Kasumi-1 (cell line): ENCODE results near the gene CWC27.
"Not testable (repeated sequence)": the region's sequence is repeated elsewhere in the genome, so short reads cannot be mapped to it uniquely, and the experiment has no call there.

Experiments used
- DNase-seq, 2 experiments: peaks; one replicate each; lab custom pipeline; 2025; lab: John Stamatoyannopoulos, UW

Gene CWC27

GRCh38 chr5:64839936-64840335 lies 71.2 kb downstream of the CWC27 start:
- no peak for DNase-seq

- DNase-seq = no peak
Measured at GRCh38 chr5:64840958-64841357, 72.2 kb downstream of the CWC27 start.

GRCh38 chr5:64853777-64854176 lies 85.0 kb downstream of the CWC27 start:
- DNase-seq = no peak

GRCh38 chr5:64854855-64855254 lies 86.1 kb downstream of the CWC27 start:
- no peak for DNase-seq

GRCh38 chr5:64859881-64860280 lies 91.2 kb downstream of the CWC27 start:
- DNase-seq = no peak

- DNase-seq = no peak
Measured at GRCh38 chr5:64861281-64861680, 92.6 kb downstream of the CWC27 start.

- no peak for DNase-seq
Measured at GRCh38 chr5:64864171-64864570, 95.4 kb downstream of the CWC27 start.

- no peak for DNase-seq
Measured at GRCh38 chr5:64865662-64866061, 96.9 kb downstream of the CWC27 start.

GRCh38 chr5:64869419-64869818 lies 100.7 kb downstream of the CWC27 start:
- no peak for DNase-seq

- no peak for DNase-seq
Measured at GRCh38 chr5:64872044-64872443, 103.3 kb downstream of the CWC27 start.

GRCh38 chr5:64873441-64873840 lies 104.7 kb downstream of the CWC27 start:
- no peak for DNase-seq

GRCh38 chr5:64874753-64875152 lies 106.0 kb downstream of the CWC27 start:
- DNase-seq = no peak

- no peak for DNase-seq
Measured at GRCh38 chr5:64876203-64876602, 107.5 kb downstream of the CWC27 start.

GRCh38 chr5:64880821-64881220 lies 112.1 kb downstream of the CWC27 start:
- no peak for DNase-seq

- DNase-seq = no peak
Measured at GRCh38 chr5:64883912-64884311, 115.2 kb downstream of the CWC27 start.

- no peak for DNase-seq
Measured at GRCh38 chr5:64884541-64884940, 115.8 kb downstream of the CWC27 start.

GRCh38 chr5:64887910-64888309 lies 119.2 kb downstream of the CWC27 start:
- no peak for DNase-seq

GRCh38 chr5:64895748-64896147 lies 127.0 kb downstream of the CWC27 start:
- no peak for DNase-seq

GRCh38 chr5:64899838-64900237 lies 131.1 kb downstream of the CWC27 start:
- no peak for DNase-seq

GRCh38 chr5:64900618-64901017 lies 131.9 kb downstream of the CWC27 start:
- DNase-seq = no peak

GRCh38 chr5:64907399-64907798 lies 138.7 kb downstream of the CWC27 start:
- DNase-seq = not testable (repeated sequence)

- DNase-seq = no peak
Measured at GRCh38 chr5:64914396-64914795, 145.7 kb downstream of the CWC27 start.

GRCh38 chr5:64918083-64918482 lies 149.4 kb downstream of the CWC27 start:
- DNase-seq = peak; percentile 83 to 85

- no peak for DNase-seq
Measured at GRCh38 chr5:64921386-64921785, 152.7 kb downstream of the CWC27 start.

GRCh38 chr5:64923151-64923685 lies 154.5 kb downstream of the CWC27 start:
- peak; percentile 87 to 90 for DNase-seq
